Spinal cord (tissue), 10 donors: ENCODE data around the gene NUP54. TPM values are rescaled to one million over a fixed set of nuclear protein-coding genes. Genes with fewer than 3 reads are reported as not detected.

ENCODE experiments used
- DNase-seq, 6 donors: peaks; one replicate each; pipeline versions ENCODE4 v3.0.0 to v3.0.0-alpha.2; 2013 to 2015; ENCODE audit warnings: low spot score in 6 of 6, low read depth in 4 of 6
- H3K27ac ChIP-seq: one replicate; pipeline ENCODE4 v1.5.1; 2013; ENCODE audit warnings: low read depth, low read length, control low read depth
- H3K27me3 ChIP-seq: one replicate; pipeline ENCODE4 v1.6.1; 2013; ENCODE audit warnings: low read length; ENCODE audit not compliant: control insufficient read depth, insufficient read depth
- H3K36me3 ChIP-seq: one replicate; pipeline ENCODE4 v1.6.1; 2013; ENCODE audit warnings: low read length; ENCODE audit not compliant: control insufficient read depth, insufficient read depth
- H3K4me1 ChIP-seq: one replicate; pipeline ENCODE4 v1.6.1; 2013; ENCODE audit warnings: low read length; ENCODE audit not compliant: control insufficient read depth, insufficient read depth
- H3K4me3 ChIP-seq: one replicate; pipeline ENCODE4 v1.5.1; 2013; ENCODE audit warnings: low read depth, low read length, control low read depth
- H3K9me3 ChIP-seq: one replicate; pipeline ENCODE4 v1.6.1; 2013; ENCODE audit warnings: low read length; ENCODE audit not compliant: control insufficient read depth, insufficient read depth
- WGBS: methylation state at CpG from one replicate; pipeline ENCODE4 v1.1.5; 2013; ENCODE audit warnings: missing lambda C conversion rate; ENCODE audit not compliant: insufficient coverage; 5-methylcytosine and 5-hydroxymethylcytosine counted together
- polyA plus RNA-seq, 2 donors: library from polyadenylated mRNA; unstranded; fragments of 120-200 nt; gene quantifications; one replicate each; pipeline ENCODE4 v1.2.1, GENCODE V29; 2013; ENCODE audit not compliant: insufficient read length in 2 of 2
- total RNA-seq, 2 donors: library from RNA; depleted of rRNA in 1 of 2; stranded (reverse); fragments of 120-200 nt in 1 of 2; fragments of >200 nt in 1 of 2; gene quantifications; one replicate each; pipeline versions ENCODE4 v1.2.3 to v1.2.4, GENCODE V29; 2013 to 2014
- donor health status: healthy.

The NUP54 gene
- total and polyA plus RNA-seq, 4 donors = 45.5 to 87.4 (median 56.2) TPM

GRCh38 chr4:76155979-76156378 lies 7.8 kb upstream of the NUP54 start:
- no peaks in the 10 kb centered on the region for H3K9me3 ChIP-seq
- no peaks in the 10 kb centered on the region for H3K27me3 ChIP-seq
- 100% methylated on average over 2 of the region's 3 CpGs for WGBS
- no peak for DNase-seq
- H3K36me3 ChIP-seq = peaks cover 2% of the 10 kb centered on the region
- no peak overlapping the region for H3K4me3 ChIP-seq
- no peak overlapping the region for H3K27ac ChIP-seq
- H3K4me1 ChIP-seq = no peaks in the 10 kb centered on the region

- Histone ChIP-seq H3K27me3 (no peaks in the 10 kb centered on the region), H3K9me3 (no peaks in the 10 kb centered on the region), H3K4me3 (no peak overlapping the region), H3K36me3 (peaks cover 2% of the 10 kb centered on the region), H3K4me1 (peaks cover 5% of the 10 kb centered on the region), H3K27ac (no peak overlapping the region)
- no CpG with 5 or more reads among the region's 2 CpGs for WGBS
- no peak for DNase-seq
Observed at GRCh38 chr4:76153356-76153755, 5.2 kb upstream of the NUP54 start.

GRCh38 chr4:76147454-76148141 lies 599 bp downstream of the NUP54 start:
- Histone ChIP-seq H3K4me3 (peak overlapping the region; percentile 90), H3K36me3 (peaks cover 3% of the 10 kb centered on the region), H3K9me3 (no peaks in the 10 kb centered on the region), H3K27ac (peak overlapping the region; percentile 94), H3K27me3 (no peaks in the 10 kb centered on the region), H3K4me1 (peaks cover 5% of the 10 kb centered on the region)
- WGBS = 0% methylated on average over 30 of the region's 31 CpGs
- DNase-seq = peak; percentile 7 to 70 (median 27)

GRCh38 chr4:76144546-76144945 lies 3.7 kb downstream of the NUP54 start:
- peaks cover 1% of the 10 kb centered on the region for H3K4me1 ChIP-seq
- H3K27ac ChIP-seq = no peak overlapping the region
- H3K27me3 ChIP-seq = no peaks in the 10 kb centered on the region
- H3K36me3 ChIP-seq = peaks cover 10% of the 10 kb centered on the region
- no peaks in the 10 kb centered on the region for H3K9me3 ChIP-seq
- H3K4me3 ChIP-seq = no peak overlapping the region
- no peak for DNase-seq

GRCh38 chr4:76141241-76141640 lies 7.0 kb downstream of the NUP54 start:
- Histone ChIP-seq H3K9me3 (no peaks in the 10 kb centered on the region), H3K4me3 (no peak overlapping the region), H3K27me3 (no peaks in the 10 kb centered on the region), H3K27ac (no peak overlapping the region), H3K36me3 (peaks cover 10% of the 10 kb centered on the region), H3K4me1 (no peaks in the 10 kb centered on the region)
- no peak for DNase-seq
- 100% methylated on average over 2 of the region's 3 CpGs for WGBS

GRCh38 chr4:76127754-76128153 lies 20.4 kb downstream of the NUP54 start:
- no peak overlapping the region for H3K4me3 ChIP-seq
- no peaks in the 10 kb centered on the region for H3K4me1 ChIP-seq
- no peak for DNase-seq
- no peaks in the 10 kb centered on the region for H3K9me3 ChIP-seq
- H3K27me3 ChIP-seq = no peaks in the 10 kb centered on the region
- 80% methylated on average over 1 of the region's 3 CpGs for WGBS
- H3K36me3 ChIP-seq = peaks cover 21% of the 10 kb centered on the region
- H3K27ac ChIP-seq = no peak overlapping the region

GRCh38 chr4:76125816-76126215 lies 22.4 kb downstream of the NUP54 start:
- Histone ChIP-seq H3K27ac (no peak overlapping the region), H3K4me3 (no peak overlapping the region), H3K9me3 (no peaks in the 10 kb centered on the region), H3K4me1 (no peaks in the 10 kb centered on the region), H3K36me3 (peaks cover 21% of the 10 kb centered on the region), H3K27me3 (no peaks in the 10 kb centered on the region)
- no peak for DNase-seq

GRCh38 chr4:76120199-76120598 lies 28.0 kb downstream of the NUP54 start:
- no peak for DNase-seq
- no CpG with 5 or more reads among the region's 4 CpGs for WGBS
- Histone ChIP-seq H3K4me3 (no peak overlapping the region), H3K27me3 (no peaks in the 10 kb centered on the region), H3K4me1 (no peaks in the 10 kb centered on the region), H3K36me3 (peaks cover 23% of the 10 kb centered on the region), H3K27ac (no peak overlapping the region), H3K9me3 (no peaks in the 10 kb centered on the region)

GRCh38 chr4:76117536-76117935 lies 30.7 kb downstream of the NUP54 start:
- Histone ChIP-seq H3K27ac (no peak overlapping the region), H3K4me3 (no peak overlapping the region), H3K4me1 (no peaks in the 10 kb centered on the region), H3K9me3 (no peaks in the 10 kb centered on the region), H3K27me3 (no peaks in the 10 kb centered on the region), H3K36me3 (peaks cover 21% of the 10 kb centered on the region)
- no peak for DNase-seq
- no CpG with 5 or more reads among the region's 5 CpGs for WGBS

- Histone ChIP-seq H3K27ac (no peak overlapping the region), H3K4me1 (no peaks in the 10 kb centered on the region), H3K9me3 (no peaks in the 10 kb centered on the region), H3K36me3 (peaks cover 21% of the 10 kb centered on the region), H3K4me3 (no peak overlapping the region), H3K27me3 (no peaks in the 10 kb centered on the region)
- no CpG with 5 or more reads among the region's 1 CpG for WGBS
- DNase-seq = no peak
Observed at GRCh38 chr4:76116821-76117220, 31.4 kb downstream of the NUP54 start.
